Endothelial cell of umbilical vein (primary cell): ENCODE measurements around the gene TSNAXIP1. TPM values are rescaled to one million over a fixed set of nuclear protein-coding genes. Genes with fewer than 3 reads are reported as not detected.

Source experiments
- BruUV-seq: library from RNA; stranded (reverse); fragments of 400-500 nt; replicated peaks from 2 replicates; lab custom pipeline; 2021; lab: Mats Ljungman, UMichigan
- CTCF ChIA-PET: fragments of 300-600, 350-600 bp; sonication (Branson Sonifier 250); formaldehyde crosslinking; loops from one replicate; lab custom pipeline; 2021; ENCODE audit warnings: antibody characterized with exemption, inconsistent platforms; lab: Charles Lee
- POLR2A ChIA-PET: fragments of 300-600, 350-600 bp; sonication (Branson Sonifier 250); formaldehyde crosslinking; loops from one replicate; lab custom pipeline; 2021; ENCODE audit warnings: antibody characterized with exemption, inconsistent platforms; lab: Charles Lee
- DNase-seq: peaks from one replicate; pipeline ENCODE4 v3.0.0-alpha.2; 2011; ENCODE audit warnings: low read depth, low spot score
- FAIRE-seq: peaks from 2 replicates; lab custom pipeline; 2011; peaks lifted over from hg19 to GRCh38; lab: Jason Lieb, UNC
- H2AFZ ChIP-seq: 2 replicates; pipeline ENCODE4 v1.6.0; 2012; ENCODE audit warnings: low read depth, low read length, control low read depth, inconsistent platforms
- H3K27ac ChIP-seq: 2 replicates; pipeline ENCODE4 v1.5.1; 2011; ENCODE audit warnings: low read depth, mild to moderate bottlenecking, control low read depth, low read length, moderate library complexity; ENCODE audit not compliant: insufficient read depth
- H3K27me3 ChIP-seq, 2 experiments: 2 replicates each; pipeline versions ENCODE4 v1.6.0 to v1.6.1; 2011; ENCODE audit warnings: low read length in 2 of 2, mixed read lengths in 1 of 2; ENCODE audit not compliant: control insufficient read depth in 2 of 2, insufficient read depth in 2 of 2
- H3K36me3 ChIP-seq, 2 experiments: 2 replicates in 1 of 2; 3 replicates in 1 of 2; pipeline ENCODE4 v1.5.1; 2011; ENCODE audit warnings: low read length in 2 of 2, mild to moderate bottlenecking in 1 of 2, moderate library complexity in 1 of 2; ENCODE audit not compliant: control insufficient read depth in 2 of 2, insufficient read depth in 2 of 2; ENCODE audit errors: extremely low read depth in 1 of 2
- H3K4me1 ChIP-seq: 3 replicates; pipeline ENCODE4 v1.5.1; 2011; ENCODE audit warnings: mild to moderate bottlenecking, low read length; ENCODE audit not compliant: control insufficient read depth, insufficient read depth; ENCODE audit errors: extremely low read depth
- H3K4me2 ChIP-seq: 2 replicates; pipeline ENCODE4 v1.6.1; 2011; ENCODE audit warnings: low read length, control low read depth, mixed read lengths; ENCODE audit not compliant: insufficient read depth
- H3K4me3 ChIP-seq, 3 experiments: fragments of 200-600 bp in 1 of 3; sonication (generic), shearing (Covaris generic) in 1 of 3; replicated peaks in 1 of 3; 2 replicates each; pipeline ENCODE4 v1.5.1; 2011 to 2016; ENCODE audit warnings: control low read depth in 3 of 3, low read length in 3 of 3, mild to moderate bottlenecking in 2 of 3, inconsistent platforms in 1 of 3, low read depth in 1 of 3, moderate library complexity in 1 of 3; ENCODE audit not compliant: insufficient read depth in 1 of 3
- H3K79me2 ChIP-seq: 2 replicates; pipeline ENCODE4 v1.6.0; 2012; ENCODE audit warnings: low read length, inconsistent platforms; ENCODE audit not compliant: control insufficient read depth, insufficient read depth
- H3K9ac ChIP-seq: replicated peaks from 2 replicates; pipeline ENCODE3; 2011; ENCODE audit warnings: low read length, control low read depth; ENCODE audit not compliant: insufficient read depth; ENCODE audit errors: extremely low read depth
- H3K9me1 ChIP-seq: replicated peaks from 3 replicates; pipeline ENCODE4 v1.6.0; 2011; ENCODE audit warnings: mild to moderate bottlenecking, low read length; ENCODE audit not compliant: control insufficient read depth, insufficient read depth; ENCODE audit errors: extremely low read depth
- H3K9me3 ChIP-seq: replicated peaks from 2 replicates; pipeline ENCODE4 v1.5.1; 2012; ENCODE audit warnings: low read length, inconsistent platforms; ENCODE audit not compliant: control insufficient read depth, insufficient read depth
- H4K20me1 ChIP-seq: replicated peaks from 2 replicates; pipeline ENCODE3; 2011; ENCODE audit warnings: mild to moderate bottlenecking, low read length; ENCODE audit not compliant: control insufficient read depth, insufficient read depth; ENCODE audit errors: extremely low read depth
- CTCF ChIP-seq, 2 donors: IDR thresholded peaks; 1 replicate in 1 of 2; 2 replicates in 1 of 2; pipeline ENCODE4 v1.5.1; 2011; ENCODE audit warnings: low read length in 2 of 2, mild to moderate bottlenecking in 2 of 2, moderate library complexity in 2 of 2, control low read depth in 1 of 2, inconsistent platforms in 1 of 2, low read depth in 1 of 2; ENCODE audit not compliant: insufficient read depth in 1 of 2; ENCODE audit errors: extremely low read depth in 1 of 2
- EZH2 ChIP-seq: IDR thresholded peaks from 2 replicates; pipeline ENCODE4 v1.6.1; 2012; ENCODE audit warnings: borderline replicate concordance, low read depth, mild to moderate bottlenecking, moderate library complexity, low read length, inconsistent platforms; ENCODE audit not compliant: severe bottlenecking
- FOS ChIP-seq: IDR thresholded peaks from 2 replicates; pipeline ENCODE4 v1.6.1; 2011; ENCODE audit warnings: mild to moderate bottlenecking, low read length, moderate library complexity, borderline replicate concordance; ENCODE audit not compliant: insufficient read depth
- GATA2 ChIP-seq: IDR thresholded peaks from 2 replicates; pipeline ENCODE4 v1.7.0; 2011; ENCODE audit warnings: low read depth, mild to moderate bottlenecking, moderate library complexity, mixed read lengths, low read length; ENCODE audit not compliant: insufficient read length, insufficient read depth
- JUN ChIP-seq: IDR thresholded peaks from 2 replicates; pipeline ENCODE4 v1.6.1; 2011; ENCODE audit warnings: borderline replicate concordance, low read depth; ENCODE audit not compliant: insufficient read length, insufficient read depth
- MAX ChIP-seq: IDR thresholded peaks from 2 replicates; pipeline ENCODE4 v1.6.1; 2011; ENCODE audit not compliant: insufficient read depth, insufficient read length
- MYC ChIP-seq: IDR thresholded peaks from one replicate; pipeline ENCODE4 v1.6.1; 2011; ENCODE audit warnings: mild to moderate bottlenecking, low read depth, low read length
- POLR2A ChIP-seq: IDR thresholded peaks from 2 replicates; pipeline ENCODE4 v1.6.1; 2012; ENCODE audit warnings: low read depth, mild to moderate bottlenecking, control low read depth, low read length
- POLR2AphosphoS5 ChIP-seq: IDR thresholded peaks from 2 replicates; pipeline ENCODE4 v1.6.1; 2012; ENCODE audit warnings: low read depth, mild to moderate bottlenecking, control low read depth, low read length, moderate library complexity; ENCODE audit not compliant: insufficient read depth
- dilution Hi-C: fragments of 300-500 bp; cut with MboI; formaldehyde crosslinking; loops from one replicate; pipeline ENCODE4 v1.15.0; 2019; ENCODE audit warnings: low sequenced_read_pairs; ENCODE audit not compliant: extremely low pct_ligation_motif_present
- intact Hi-C: fragments of 100-400 bp; cut with micrococcal nuclease; formaldehyde crosslinking; loops from one replicate; pipeline ENCODE4 v1.10.0; 2022
- polyA plus RNA-seq, 4 experiments: library from polyadenylated mRNA; depleted of rRNA in 3 of 4; stranded (reverse) in 3 of 4; unstranded in 1 of 4; fragments of >200 nt; gene quantifications; 2 replicates each; pipeline versions ENCODE4 v1.2.1 to v1.2.3, GENCODE V29; 2011 to 2012; ENCODE audit warnings: missing spikeins in 1 of 4
- total RNA-seq: library from RNA; stranded (reverse); gene quantifications from 2 replicates; pipeline ENCODE4 v1.2.3, GENCODE V29; 2021

The TSNAXIP1 gene
- total and polyA plus RNA-seq, 2 donors (not counting 3 experiments of a cell fraction or from before 2014, with no cell fraction given), result 0.95 to 1.2 TPM

- H3K27ac ChIP-seq, result no peak overlapping the region
- POLR2A ChIA-PET, result interaction anchor here (0.7 kb wide), 1 partner anchor 1157 kb away, joined by 5 read pairs; no protein-coding TSS in a partner anchor
- H3K4me3 ChIP-seq, result no peak overlapping the region
- no TSS peak for BruUV-seq
- H3K9me3 ChIP-seq, result no peaks in the 10 kb centered on the region
- H3K4me1 ChIP-seq, result no peaks in the 10 kb centered on the region
- FAIRE-seq, result no peak
- H2AFZ ChIP-seq, result no peak overlapping the region
- dilution Hi-C loops, result no loop called here
- no peaks in the 10 kb centered on the region for H4K20me1 ChIP-seq
- H3K4me2 ChIP-seq, result no peak overlapping the region
- H3K79me2 ChIP-seq, result no peaks in the 10 kb centered on the region
- H3K27me3 ChIP-seq, result no peaks in the 10 kb centered on the region
- no peak overlapping the region for H3K9ac ChIP-seq
- intact Hi-C loops, result no loop called here
- DNase-seq, result no peak
- no peaks in the 10 kb centered on the region for H3K9me1 ChIP-seq
- TF ChIP-seq CTCF (IDR thresholded peaks at IDR 0.05; ENCODE audit: extremely low read depth in 1 of 2, insufficient read depth in 1 of 2, low read depth in 1 of 2, low read length in 2 of 2), result no peak
- no peak for TF ChIP-seq POLR2A
- no peak for TF ChIP-seq MAX
- TF ChIP-seq FOS, result no peak
- no peak for TF ChIP-seq POLR2AphosphoS5
- TF ChIP-seq JUN, result no peak
- TF ChIP-seq GATA2, result no peak
- TF ChIP-seq MYC, result no peak
- no peak for TF ChIP-seq EZH2
- CTCF ChIA-PET, result interaction anchor here (2.4 kb wide), 1 partner anchor 22 kb away, joined by 5 read pairs; no protein-coding TSS in a partner anchor
- H3K36me3 ChIP-seq, result no peaks in the 10 kb centered on the region
Observed at GRCh38 chr16:67811899-67812298, 5.2 kb downstream of the TSNAXIP1 start.
